Measurements from ENCODE around the gene SLC41A3. TPM values are rescaled to one million over a fixed set of nuclear protein-coding genes. Genes with fewer than 3 reads are reported as not detected.

The SLC41A3 gene
- total RNA-seq, 4 donors from 2014 or later, result 32.3 to 51.3 (median 44.0) TPM

DNA sequence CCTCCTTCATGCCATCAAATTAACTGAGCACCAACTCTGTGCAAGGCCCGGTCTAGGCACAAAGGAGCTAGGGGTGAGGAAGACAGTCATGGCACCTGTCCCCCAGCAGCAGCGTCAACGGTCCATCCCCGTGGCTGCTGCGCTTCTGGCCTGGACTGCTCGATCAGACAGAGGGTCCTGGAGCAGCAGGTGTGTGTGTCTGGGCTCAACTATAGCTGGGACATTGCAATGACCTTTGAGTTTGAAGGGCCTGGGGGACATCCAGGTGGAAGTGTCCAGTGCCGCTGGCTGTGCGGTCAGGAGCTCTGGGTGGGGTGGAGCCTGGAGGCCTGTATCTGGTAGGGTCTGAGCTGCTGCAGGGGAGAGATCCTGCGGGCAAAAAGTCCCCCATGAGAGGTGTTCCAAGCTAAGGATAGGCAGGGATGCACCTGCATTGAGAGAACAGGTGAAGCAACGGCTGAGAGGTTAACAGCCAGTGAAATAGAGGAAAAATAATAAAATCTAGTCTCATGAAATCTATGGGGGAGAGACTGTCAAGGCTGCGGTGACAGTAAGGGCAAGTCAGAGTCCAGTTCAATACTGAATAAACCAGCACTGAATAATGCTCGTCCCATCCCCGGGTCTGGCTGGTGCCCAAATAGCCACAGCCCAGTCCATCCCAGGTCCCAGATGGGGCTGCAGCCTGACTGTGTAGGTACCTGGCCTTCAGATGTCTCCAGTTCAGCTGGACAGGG lies 25.4 kb upstream of the SLC41A3 start:
- Histone ChIP-seq H3K27ac (no peak overlapping the region), H3K9me3 (no peaks in the 10 kb centered on the region), H3K27me3 (no peaks in the 10 kb centered on the region), H3K36me3 (no peaks in the 10 kb centered on the region), H3K4me3 (no peak overlapping the region), H3K4me1 (no peaks in the 10 kb centered on the region)
- WGBS, result 90% methylated on average over 13 of the region's 13 CpGs
- TF ChIP-seq EP300 (IDR thresholded peaks at IDR 0.05) (no peak), POLR2AphosphoS5 (IDR thresholded peaks at IDR 0.05) (no peak)
- TF ChIP-seq, protein P1, sequence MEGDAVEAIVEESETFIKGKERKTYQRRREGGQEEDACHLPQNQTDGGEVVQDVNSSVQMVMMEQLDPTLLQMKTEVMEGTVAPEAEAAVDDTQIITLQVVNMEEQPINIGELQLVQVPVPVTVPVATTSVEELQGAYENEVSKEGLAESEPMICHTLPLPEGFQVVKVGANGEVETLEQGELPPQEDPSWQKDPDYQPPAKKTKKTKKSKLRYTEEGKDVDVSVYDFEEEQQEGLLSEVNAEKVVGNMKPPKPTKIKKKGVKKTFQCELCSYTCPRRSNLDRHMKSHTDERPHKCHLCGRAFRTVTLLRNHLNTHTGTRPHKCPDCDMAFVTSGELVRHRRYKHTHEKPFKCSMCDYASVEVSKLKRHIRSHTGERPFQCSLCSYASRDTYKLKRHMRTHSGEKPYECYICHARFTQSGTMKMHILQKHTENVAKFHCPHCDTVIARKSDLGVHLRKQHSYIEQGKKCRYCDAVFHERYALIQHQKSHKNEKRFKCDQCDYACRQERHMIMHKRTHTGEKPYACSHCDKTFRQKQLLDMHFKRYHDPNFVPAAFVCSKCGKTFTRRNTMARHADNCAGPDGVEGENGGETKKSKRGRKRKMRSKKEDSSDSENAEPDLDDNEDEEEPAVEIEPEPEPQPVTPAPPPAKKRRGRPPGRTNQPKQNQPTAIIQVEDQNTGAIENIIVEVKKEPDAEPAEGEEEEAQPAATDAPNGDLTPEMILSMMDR (IDR thresholded peaks at IDR 0.05), result no peak
- peak in 1 of 2 donors; percentile 21 for DNase-seq (ENCODE audit: low spot score in 2 of 2)

DNA sequence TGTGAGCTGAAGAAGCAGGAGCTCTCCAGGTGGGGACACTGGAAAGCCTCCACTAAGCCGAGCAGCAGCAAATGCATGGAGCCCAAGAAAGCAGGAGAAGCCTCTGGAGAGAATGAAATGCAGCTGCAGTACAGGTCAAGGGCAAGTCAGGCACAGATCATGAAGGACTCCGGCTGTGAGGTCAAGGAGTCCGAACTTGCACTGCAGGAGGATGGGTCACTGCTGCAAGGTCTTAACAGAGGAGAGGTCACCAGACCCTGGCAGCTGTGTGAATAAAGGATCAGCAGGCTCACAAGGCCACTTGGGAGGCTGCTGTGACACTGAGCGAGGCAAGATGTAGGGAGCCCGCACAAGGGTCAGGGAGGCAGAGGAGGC lies 24.7 kb upstream of the SLC41A3 start:
- no peak overlapping the region for H3K27ac ChIP-seq
- no peaks in the 10 kb centered on the region for H3K36me3 ChIP-seq
- DNase-seq (ENCODE audit: low spot score in 2 of 2), result peak in 1 of 2 donors; percentile 45
- H3K9me3 ChIP-seq, result no peaks in the 10 kb centered on the region
- 95% methylated on average over 5 of the region's 5 CpGs for WGBS
- H3K27me3 ChIP-seq, result no peaks in the 10 kb centered on the region
- TF ChIP-seq POLR2AphosphoS5 (IDR thresholded peaks at IDR 0.05), result no peak
- no peak for TF ChIP-seq POLR2A (IDR thresholded peaks at IDR 0.05)
- no peak for TF ChIP-seq EP300 (IDR thresholded peaks at IDR 0.05)
- TF ChIP-seq, protein P1 (IDR thresholded peaks at IDR 0.05), result no peak
- no peaks in the 10 kb centered on the region for H3K4me1 ChIP-seq
- no peak overlapping the region for H3K4me3 ChIP-seq

DNA sequence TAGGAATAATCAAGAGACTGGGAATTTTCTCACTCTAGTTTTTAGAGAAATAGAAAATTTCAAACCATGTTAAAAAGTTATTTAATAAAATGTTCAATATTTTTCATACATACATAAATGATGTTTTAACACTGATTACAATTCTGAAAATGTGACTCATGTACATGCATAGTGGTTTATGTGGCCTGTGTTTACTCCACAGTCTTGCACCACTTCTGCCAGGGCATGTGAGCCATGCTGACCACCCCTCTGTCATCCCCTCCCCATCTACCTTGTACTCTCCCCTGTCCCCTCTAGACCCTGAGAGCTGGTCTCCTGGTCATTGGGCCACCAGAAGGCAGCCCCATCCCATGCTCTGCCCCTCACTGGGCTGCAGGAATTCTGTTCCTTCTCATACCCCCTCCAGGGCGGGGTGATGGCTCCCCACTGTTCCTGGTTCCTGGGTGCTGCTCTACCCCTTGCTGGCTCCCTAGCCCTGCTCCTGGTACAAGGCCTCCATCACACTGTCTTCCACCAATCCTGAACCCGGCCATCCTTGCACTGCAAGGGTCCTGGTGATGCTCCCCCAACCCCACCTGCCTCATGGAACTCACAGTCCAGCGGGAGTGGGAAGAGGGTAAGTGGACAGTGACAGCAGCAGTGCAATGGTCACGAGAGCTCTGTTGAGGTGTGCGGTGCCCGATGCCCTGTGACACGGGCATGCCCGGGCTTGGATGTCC lies 24.2 kb upstream of the SLC41A3 start:
- Histone ChIP-seq H3K4me1 (no peaks in the 10 kb centered on the region), H3K27me3 (no peaks in the 10 kb centered on the region), H3K9me3 (no peaks in the 10 kb centered on the region), H3K36me3 (no peaks in the 10 kb centered on the region), H3K4me3 (no peak overlapping the region), H3K27ac (no peak overlapping the region)
- TF ChIP-seq, protein P1 (IDR thresholded peaks at IDR 0.05), result no peak
- no peak for TF ChIP-seq POLR2A (IDR thresholded peaks at IDR 0.05)
- TF ChIP-seq EP300 (IDR thresholded peaks at IDR 0.05), result no peak
- TF ChIP-seq POLR2AphosphoS5 (IDR thresholded peaks at IDR 0.05), result no peak
- WGBS, result 91% methylated on average over 8 of the region's 8 CpGs
- peak in 1 of 2 donors; percentile 48 for DNase-seq (ENCODE audit: low spot score in 2 of 2)

DNA sequence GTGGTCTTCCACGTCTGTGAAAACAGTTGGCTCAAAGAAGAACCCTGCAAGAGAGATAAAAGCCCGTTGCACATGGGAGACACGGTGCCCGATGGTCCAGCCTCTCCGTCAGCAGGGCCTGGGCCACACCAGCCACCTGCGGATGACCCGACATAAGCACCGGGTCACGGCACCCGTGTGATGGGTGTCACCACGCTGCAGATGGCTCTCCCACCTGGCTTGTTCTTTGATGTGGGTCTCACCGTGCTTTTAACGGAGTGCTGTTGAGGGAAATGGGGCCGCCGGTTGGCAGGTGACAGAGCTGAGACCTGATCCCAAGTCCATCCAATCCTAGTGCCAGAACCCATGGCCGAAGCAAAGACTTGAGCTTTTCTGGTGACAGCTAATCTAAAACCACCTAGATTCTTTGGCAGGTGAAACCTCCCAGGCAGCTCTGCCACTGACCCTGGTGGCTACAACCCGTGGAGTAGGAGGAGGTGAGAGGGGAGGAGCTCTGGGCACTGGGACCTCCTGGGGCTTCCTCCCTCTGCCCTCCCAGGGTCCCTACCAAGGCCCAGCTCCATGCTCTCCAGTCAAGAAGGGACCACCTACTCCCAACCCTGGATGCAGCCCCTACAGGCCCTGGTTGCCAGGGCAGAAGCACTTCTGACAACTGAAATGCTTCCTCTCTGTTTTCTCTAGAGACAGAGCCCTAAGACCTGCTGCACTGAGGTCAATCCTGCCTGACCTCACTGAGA lies 23.4 kb upstream of the SLC41A3 start:
- Histone ChIP-seq H3K27ac (no peak overlapping the region), H3K27me3 (no peaks in the 10 kb centered on the region), H3K4me1 (peaks cover 6% of the 10 kb centered on the region), H3K36me3 (no peaks in the 10 kb centered on the region), H3K9me3 (no peaks in the 10 kb centered on the region), H3K4me3 (no peak overlapping the region)
- WGBS, result 79% methylated on average over 3 of the region's 17 CpGs
- DNase-seq (ENCODE audit: low spot score in 2 of 2), result peak in 1 of 2 donors; percentile 28
- TF ChIP-seq, protein P1 (IDR thresholded peaks at IDR 0.05), result no peak

Data from suprapubic skin (tissue), 4 donors.